ENCODE data around the gene MTFR1L.

- TF ChIP-seq POLR2A (IDR thresholded peaks at IDR 0.05) (no peak), POLR2AphosphoS5 (IDR thresholded peaks at IDR 0.05) (no peak), CTCF (IDR thresholded peaks at IDR 0.05) (no peak)
These were observed 10.3 kb upstream of the MTFR1L start for GRCh38 chr1:25809283-25809926.
